ENCODE measurements around the gene INPP5B. TPM values are rescaled to one million over a fixed set of nuclear protein-coding genes. Genes with fewer than 3 reads are reported as not detected.

The INPP5B gene
- total and polyA plus RNA-seq, 2 of the 13 experiments (the other 11 are each of a cell fraction or from before 2014, with no cell fraction given) = 9.0 to 9.8 TPM

DNA sequence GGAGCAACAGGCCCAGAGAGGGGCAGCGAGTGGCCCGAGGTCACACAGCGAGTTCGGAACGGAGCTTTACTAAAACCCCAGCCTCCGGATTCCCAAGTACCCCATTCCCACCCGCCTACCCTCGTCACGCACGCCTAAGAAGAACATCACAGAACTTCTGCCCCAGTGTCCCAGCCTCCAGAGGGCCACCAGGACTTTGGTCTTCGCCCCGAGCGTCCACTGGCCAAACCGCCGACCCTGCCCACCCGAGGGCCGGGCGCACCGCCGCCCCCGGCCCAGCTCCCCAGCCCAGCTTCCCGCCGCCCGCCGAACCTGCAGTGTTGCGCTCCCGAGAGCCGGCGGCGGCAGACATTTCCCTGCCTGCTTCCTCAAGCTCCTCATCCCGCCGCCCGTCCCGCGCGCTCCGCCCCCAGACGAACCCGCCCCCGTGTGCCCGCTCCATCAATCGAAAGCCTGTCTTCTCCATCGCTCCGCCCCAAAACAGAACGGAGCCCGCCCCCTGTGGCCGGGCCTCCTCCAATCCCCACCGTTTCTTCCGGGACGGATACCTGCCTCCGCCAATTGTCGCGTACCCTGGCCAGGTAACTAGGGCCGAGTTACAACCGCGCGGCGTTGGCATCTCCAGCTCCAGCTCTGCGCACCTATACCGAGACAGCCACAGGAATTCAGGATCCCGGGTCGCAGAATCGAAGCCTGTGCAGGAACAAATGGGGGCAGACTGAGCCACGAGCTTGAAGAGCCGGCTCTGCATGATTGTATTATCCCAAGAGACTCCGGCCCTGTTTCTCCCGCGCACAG, 15.3 kb downstream of the INPP5B start (continued):
- TF ChIP-seq ASH2L (IDR thresholded peaks at IDR 0.05; ENCODE audit: insufficient read length, low read depth, low read length) (peak; percentile 40), ZNF335 (CRISPR knock-in tag; IDR thresholded peaks at IDR 0.05) (no peak), ZZZ3 (CRISPR knock-in tag; IDR thresholded peaks at IDR 0.05; ENCODE audit: borderline replicate concordance) (no peak), YEATS4 (CRISPR knock-in tag; IDR thresholded peaks at IDR 0.05; ENCODE audit: borderline replicate concordance) (no peak), ZNF788 (CRISPR knock-in tag; IDR thresholded peaks at IDR 0.05; ENCODE audit: borderline replicate concordance) (peak; percentile 33; the same call in 1 of the 2 replicates), ZNF720 (CRISPR knock-in tag; IDR thresholded peaks at IDR 0.05) (no peak), PAWR (CRISPR knock-in tag; IDR thresholded peaks at IDR 0.05; ENCODE audit: borderline replicate concordance) (no peak), ZNF546 (CRISPR knock-in tag; conservative IDR thresholded peaks at IDR 0.05) (no peak), HNRNPL (IDR thresholded peaks at IDR 0.05; ENCODE audit: low read depth, low read length) (peak; percentile 68; the same call in 1 of the 2 replicates), SMAD1 (CRISPR knock-in tag; IDR thresholded peaks at IDR 0.05; ENCODE audit: borderline replicate concordance, low read depth) (no peak), BCL6 (CRISPR knock-in tag; IDR thresholded peaks at IDR 0.05) (no peak), KLF13 (CRISPR knock-in tag; IDR thresholded peaks at IDR 0.05) (no peak)
- TF ChIP-seq, protein P1, sequence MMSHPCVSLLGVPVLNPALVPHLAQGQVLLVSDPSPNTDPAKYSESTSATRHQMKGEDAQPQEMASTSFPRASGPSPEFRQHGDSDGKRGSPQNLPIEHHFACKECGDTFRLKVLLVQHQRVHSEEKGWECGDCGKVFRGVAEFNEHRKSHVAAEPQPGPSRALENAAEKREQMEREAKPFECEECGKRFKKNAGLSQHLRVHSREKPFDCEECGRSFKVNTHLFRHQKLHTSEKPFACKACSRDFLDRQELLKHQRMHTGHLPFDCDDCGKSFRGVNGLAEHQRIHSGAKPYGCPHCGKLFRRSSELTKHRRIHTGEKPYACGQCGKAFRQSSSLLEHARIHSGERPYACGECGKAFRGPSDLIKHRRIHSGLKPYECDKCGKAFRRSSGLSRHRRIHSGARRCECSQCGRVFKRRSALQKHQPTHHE (CRISPR knock-in tag; IDR thresholded peaks at IDR 0.05; ENCODE audit: borderline replicate concordance) = no peak
- TF ChIP-seq, protein P2, sequence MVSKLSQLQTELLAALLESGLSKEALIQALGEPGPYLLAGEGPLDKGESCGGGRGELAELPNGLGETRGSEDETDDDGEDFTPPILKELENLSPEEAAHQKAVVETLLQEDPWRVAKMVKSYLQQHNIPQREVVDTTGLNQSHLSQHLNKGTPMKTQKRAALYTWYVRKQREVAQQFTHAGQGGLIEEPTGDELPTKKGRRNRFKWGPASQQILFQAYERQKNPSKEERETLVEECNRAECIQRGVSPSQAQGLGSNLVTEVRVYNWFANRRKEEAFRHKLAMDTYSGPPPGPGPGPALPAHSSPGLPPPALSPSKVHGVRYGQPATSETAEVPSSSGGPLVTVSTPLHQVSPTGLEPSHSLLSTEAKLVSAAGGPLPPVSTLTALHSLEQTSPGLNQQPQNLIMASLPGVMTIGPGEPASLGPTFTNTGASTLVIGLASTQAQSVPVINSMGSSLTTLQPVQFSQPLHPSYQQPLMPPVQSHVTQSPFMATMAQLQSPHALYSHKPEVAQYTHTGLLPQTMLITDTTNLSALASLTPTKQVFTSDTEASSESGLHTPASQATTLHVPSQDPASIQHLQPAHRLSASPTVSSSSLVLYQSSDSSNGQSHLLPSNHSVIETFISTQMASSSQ (IDR thresholded peaks at IDR 0.05; ENCODE audit: low read depth) = no peak
- TF ChIP-seq, protein P2 (CRISPR knock-in tag; IDR thresholded peaks at IDR 0.05; ENCODE audit: borderline replicate concordance) = no peak
- TF ChIP-seq, protein P3, sequence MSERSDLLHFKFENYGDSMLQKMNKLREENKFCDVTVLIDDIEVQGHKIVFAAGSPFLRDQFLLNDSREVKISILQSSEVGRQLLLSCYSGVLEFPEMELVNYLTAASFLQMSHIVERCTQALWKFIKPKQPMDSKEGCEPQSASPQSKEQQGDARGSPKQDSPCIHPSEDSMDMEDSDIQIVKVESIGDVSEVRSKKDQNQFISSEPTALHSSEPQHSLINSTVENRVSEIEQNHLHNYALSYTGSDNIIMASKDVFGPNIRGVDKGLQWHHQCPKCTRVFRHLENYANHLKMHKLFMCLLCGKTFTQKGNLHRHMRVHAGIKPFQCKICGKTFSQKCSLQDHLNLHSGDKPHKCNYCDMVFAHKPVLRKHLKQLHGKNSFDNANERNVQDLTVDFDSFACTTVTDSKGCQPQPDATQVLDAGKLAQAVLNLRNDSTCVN (CRISPR knock-in tag; IDR thresholded peaks at IDR 0.05; ENCODE audit: borderline replicate concordance) = no peak
- TF ChIP-seq, protein P4, sequence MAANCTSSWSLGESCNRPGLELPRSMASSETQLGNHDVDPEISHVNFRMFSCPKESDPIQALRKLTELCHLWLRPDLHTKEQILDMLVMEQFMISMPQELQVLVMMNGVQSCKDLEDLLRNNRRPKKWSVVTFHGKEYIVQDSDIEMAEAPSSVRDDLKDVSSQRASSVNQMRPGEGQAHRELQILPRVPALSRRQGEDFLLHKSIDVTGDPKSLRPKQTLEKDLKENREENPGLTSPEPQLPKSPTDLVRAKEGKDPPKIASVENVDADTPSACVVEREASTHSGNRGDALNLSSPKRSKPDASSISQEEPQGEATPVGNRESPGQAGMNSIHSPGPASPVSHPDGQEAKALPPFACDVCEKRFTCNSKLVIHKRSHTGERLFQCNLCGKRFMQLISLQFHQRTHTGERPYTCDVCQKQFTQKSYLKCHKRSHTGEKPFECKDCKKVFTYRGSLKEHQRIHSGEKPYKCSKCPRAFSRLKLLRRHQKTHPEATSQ (CRISPR knock-in tag; IDR thresholded peaks at IDR 0.05; ENCODE audit: borderline replicate concordance) = no peak
- TF ChIP-seq, protein P5, sequence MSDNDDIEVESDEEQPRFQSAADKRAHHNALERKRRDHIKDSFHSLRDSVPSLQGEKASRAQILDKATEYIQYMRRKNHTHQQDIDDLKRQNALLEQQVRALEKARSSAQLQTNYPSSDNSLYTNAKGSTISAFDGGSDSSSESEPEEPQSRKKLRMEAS (IDR thresholded peaks at IDR 0.05) = peak; percentile 21; the same call in 1 of the 2 replicates
